ENCODE results near the gene APAF1. TPM values are rescaled to one million over a fixed set of nuclear protein-coding genes. Genes with fewer than 3 reads are reported as not detected.

The APAF1 gene
- total RNA-seq, 1 donor from 2014 or later: 24.3 TPM

DNA sequence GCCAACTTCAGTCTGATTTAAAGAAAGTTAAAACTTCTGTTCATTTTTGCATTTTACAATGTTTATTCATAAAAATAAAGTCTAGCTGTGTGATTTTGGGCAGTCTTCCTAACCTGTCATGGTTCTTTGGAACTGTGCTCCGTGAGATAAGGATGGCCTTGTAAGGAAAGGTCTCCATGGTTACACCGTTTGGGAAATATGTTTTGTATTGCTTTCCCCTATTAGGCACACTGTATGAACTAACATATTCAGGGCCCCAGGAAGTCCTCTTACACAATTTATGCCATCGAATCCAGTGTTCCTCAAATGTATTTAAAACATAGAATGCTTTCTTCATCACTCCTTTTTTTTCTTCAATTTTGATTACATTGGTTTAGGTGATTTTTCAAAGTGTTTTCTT, 54.5 kb downstream of the APAF1 start:
- DNase-seq (no peak), ATAC-seq (peak; percentile 54 to 64)
- no peaks in the 10 kb centered on the region for H3K27me3 ChIP-seq (ENCODE audit: low read depth)
- no peaks in the 10 kb centered on the region for H3K9me3 ChIP-seq
- H3K4me3 ChIP-seq: no peak overlapping the region
- no peak overlapping the region for H3K27ac ChIP-seq
- TF ChIP-seq, protein P1, sequence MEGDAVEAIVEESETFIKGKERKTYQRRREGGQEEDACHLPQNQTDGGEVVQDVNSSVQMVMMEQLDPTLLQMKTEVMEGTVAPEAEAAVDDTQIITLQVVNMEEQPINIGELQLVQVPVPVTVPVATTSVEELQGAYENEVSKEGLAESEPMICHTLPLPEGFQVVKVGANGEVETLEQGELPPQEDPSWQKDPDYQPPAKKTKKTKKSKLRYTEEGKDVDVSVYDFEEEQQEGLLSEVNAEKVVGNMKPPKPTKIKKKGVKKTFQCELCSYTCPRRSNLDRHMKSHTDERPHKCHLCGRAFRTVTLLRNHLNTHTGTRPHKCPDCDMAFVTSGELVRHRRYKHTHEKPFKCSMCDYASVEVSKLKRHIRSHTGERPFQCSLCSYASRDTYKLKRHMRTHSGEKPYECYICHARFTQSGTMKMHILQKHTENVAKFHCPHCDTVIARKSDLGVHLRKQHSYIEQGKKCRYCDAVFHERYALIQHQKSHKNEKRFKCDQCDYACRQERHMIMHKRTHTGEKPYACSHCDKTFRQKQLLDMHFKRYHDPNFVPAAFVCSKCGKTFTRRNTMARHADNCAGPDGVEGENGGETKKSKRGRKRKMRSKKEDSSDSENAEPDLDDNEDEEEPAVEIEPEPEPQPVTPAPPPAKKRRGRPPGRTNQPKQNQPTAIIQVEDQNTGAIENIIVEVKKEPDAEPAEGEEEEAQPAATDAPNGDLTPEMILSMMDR (IDR thresholded peaks at IDR 0.05): no peak
- H3K36me3 ChIP-seq: peaks cover 51% of the 10 kb centered on the region
- H3K4me1 ChIP-seq: peaks cover 19% of the 10 kb centered on the region
- intact Hi-C loops (cut with DNase I): no loop called here

DNA sequence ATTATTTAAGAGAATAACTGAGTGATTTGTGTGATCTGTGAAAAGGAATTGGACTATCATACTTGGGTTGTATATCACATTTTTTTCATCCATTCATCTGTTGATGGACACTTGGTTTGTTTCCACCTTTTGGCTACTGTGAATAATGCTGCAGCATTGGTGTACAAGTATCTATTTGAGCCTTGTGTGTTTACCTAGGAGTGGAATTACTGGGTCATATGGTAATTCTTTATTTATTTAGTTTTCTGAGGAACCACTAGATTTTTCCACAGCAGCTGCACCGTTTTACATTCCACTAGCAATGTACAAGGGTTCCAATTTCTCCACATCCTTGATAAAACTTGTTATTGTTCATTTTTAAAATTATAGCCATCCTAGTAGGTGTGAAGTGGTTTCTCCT, 56.1 kb downstream of the APAF1 start:
- H3K27ac ChIP-seq: no peak overlapping the region
- no peak overlapping the region for H3K4me3 ChIP-seq
- peaks cover 19% of the 10 kb centered on the region for H3K4me1 ChIP-seq
- DNase-seq (no peak), ATAC-seq (no peak)
- intact Hi-C loops (cut with DNase I): no loop called here
- TF ChIP-seq, protein P1 (IDR thresholded peaks at IDR 0.05): no peak
- H3K36me3 ChIP-seq: peaks cover 43% of the 10 kb centered on the region
- no peaks in the 10 kb centered on the region for H3K9me3 ChIP-seq
- no peaks in the 10 kb centered on the region for H3K27me3 ChIP-seq (ENCODE audit: low read depth)

DNA sequence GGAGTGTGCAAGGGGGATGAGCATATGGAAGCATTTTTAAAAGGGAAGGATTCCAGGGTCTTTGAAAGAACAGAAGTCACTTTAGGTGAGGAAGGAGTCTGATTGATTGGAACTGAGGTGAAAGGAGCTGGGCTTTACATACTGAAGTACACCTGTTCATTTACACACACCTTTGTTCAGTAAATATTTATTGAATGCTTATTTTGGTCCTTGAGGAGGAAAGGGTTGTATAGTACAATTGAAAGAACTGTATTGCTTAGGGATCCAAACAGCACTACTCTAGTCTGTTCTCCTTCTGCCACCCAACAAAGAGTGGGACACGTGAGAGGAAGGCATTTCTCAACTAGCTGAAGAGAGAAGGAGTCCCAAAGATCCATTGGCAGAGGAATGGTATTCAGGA, 63.9 kb downstream of the APAF1 start:
- Histone ChIP-seq H3K9me3 (no peaks in the 10 kb centered on the region), H3K27me3 (ENCODE audit: low read depth) (no peaks in the 10 kb centered on the region), H3K36me3 (peaks cover 76% of the 10 kb centered on the region), H3K4me3 (no peak overlapping the region), H3K27ac (no peak overlapping the region), H3K4me1 (no peaks in the 10 kb centered on the region)
- intact Hi-C loops (cut with DNase I): no loop called here
- ATAC-seq (no peak), DNase-seq (no peak)
- TF ChIP-seq, protein P1 (IDR thresholded peaks at IDR 0.05): no peak

DNA sequence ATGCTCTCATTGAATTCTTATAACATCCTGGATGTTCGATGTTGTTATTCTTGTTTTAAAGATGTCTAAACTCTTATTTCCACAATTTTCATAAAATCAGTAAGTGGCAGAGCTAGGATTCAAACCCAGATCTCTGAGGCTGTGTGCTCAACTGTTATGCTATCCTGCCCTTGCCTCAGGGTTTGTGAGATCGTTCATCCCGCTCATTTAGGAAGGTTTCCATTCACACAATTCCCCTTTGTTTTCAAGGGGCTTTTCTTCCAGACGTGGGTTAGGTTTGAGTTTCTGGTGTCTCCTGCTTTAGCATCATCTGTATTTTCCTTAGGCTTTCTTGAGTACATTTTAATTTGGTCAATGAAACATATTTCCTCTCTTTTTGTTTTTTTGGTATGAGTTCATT, 69.3 kb downstream of the APAF1 start:
- TF ChIP-seq, protein P1 (IDR thresholded peaks at IDR 0.05): no peak
- intact Hi-C loops (cut with DNase I): no loop called here

DNA sequence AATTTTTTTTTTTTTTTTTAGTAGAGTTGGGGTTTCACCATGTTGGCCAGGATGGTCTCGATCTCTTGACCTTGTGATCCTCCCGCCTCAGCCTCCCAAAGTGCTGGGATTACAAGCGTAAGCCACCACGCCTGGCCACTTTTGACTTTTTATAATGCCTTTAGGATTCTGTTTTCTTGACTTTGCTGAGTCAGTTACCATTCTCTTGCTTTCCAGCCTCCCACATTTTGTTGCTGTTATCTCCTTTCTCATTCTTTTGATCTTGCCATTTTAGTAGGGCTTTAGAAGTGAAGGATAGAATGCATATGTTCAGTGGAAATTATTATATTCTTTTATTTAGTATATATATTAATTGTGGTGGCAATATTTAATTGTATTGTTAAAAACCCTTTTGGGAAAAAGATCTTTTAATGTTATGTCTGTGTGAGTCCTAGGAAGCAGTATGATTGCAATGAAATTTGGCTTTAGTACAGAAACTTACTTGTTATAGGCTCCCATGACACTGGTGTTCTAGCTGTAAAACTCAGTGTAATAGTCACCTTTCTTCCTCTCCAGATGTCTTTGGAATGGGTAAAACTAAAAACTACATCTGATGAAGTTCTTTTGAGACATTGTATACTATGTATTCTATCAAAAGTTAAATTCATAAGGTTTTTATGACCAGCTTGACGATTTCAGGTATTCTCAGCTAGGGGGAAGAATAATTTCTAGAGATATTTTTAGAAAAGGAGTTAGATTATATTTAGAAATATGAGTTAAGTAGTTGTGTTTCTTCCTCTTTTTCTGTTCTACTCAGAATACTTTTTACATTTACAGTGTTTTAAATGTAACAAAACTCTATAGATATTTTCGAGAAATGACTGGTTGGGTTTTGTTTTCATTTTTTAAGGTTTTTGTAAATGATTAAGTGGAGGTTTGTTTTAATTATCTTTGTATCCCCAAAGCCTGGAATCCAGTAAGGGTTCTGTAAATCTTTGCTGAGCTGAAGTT, 74.7 kb downstream of the APAF1 start:
- TF ChIP-seq, protein P1 (IDR thresholded peaks at IDR 0.05): no peak
- Histone ChIP-seq H3K27ac (no peak overlapping the region), H3K27me3 (ENCODE audit: low read depth) (no peaks in the 10 kb centered on the region), H3K36me3 (peaks cover 65% of the 10 kb centered on the region), H3K4me3 (no peak overlapping the region), H3K9me3 (no peaks in the 10 kb centered on the region), H3K4me1 (no peaks in the 10 kb centered on the region)
- DNase-seq (no peak), ATAC-seq (no peak)
- intact Hi-C loops (cut with DNase I): no loop called here

More for the DNA sequence above, 69.3 kb downstream of the APAF1 start:
- Histone ChIP-seq H3K36me3 (peaks cover 74% of the 10 kb centered on the region), H3K27me3 (ENCODE audit: low read depth) (no peaks in the 10 kb centered on the region), H3K4me1 (no peaks in the 10 kb centered on the region), H3K9me3 (no peaks in the 10 kb centered on the region), H3K27ac (no peak overlapping the region), H3K4me3 (no peak overlapping the region)
- ATAC-seq (no peak), DNase-seq (no peak)

All from lower lobe of right lung (tissue), 2 donors.